ENCODE results near the gene TSKS.

GRCh38 chr19:49772850-49773432, 9.8 kb upstream of the TSKS start:
- TF ChIP-seq CTCF (optimal IDR thresholded peaks at IDR 0.05 in 1 of 3, IDR thresholded peaks at IDR 0.05 in 1 of 3, conservative IDR thresholded peaks at IDR 0.05 in 1 of 3; ENCODE audit: extremely low read depth in 1 of 3, insufficient read depth in 2 of 3, low read length in 3 of 3) (no peak), EZH2 (IDR thresholded peaks at IDR 0.05; ENCODE audit: low read length) (no peak)
